HepG2 (cell line): Measurements from ENCODE around the gene PANK4. TPM values are rescaled to one million over a fixed set of nuclear protein-coding genes. Genes with fewer than 3 reads are reported as not detected.

Experiments
- ATAC-seq: fragments of 200-7000 bp; cut with Tn5 transposase; 3 replicates; pipeline ENCODE4 v1.9.1; 2020; ENCODE audit warnings: mild to moderate bottlenecking, moderate library complexity
- BruUV-seq: library from RNA; stranded (reverse); fragments of 400-500 nt; replicated peaks from 2 replicates; lab custom pipeline; 2021; lab: Mats Ljungman, UMichigan
- CTCF ChIA-PET: fragments of 300-600 bp; formaldehyde crosslinking; extraction: SDS; loops from one replicate; lab custom pipeline; 2021; ENCODE audit warnings: low total read pairs, inconsistent platforms, low intra/inter-chr PET ratio; lab: Yijun Ruan, JAX
- POLR2A ChIA-PET: fragments of 350-600 bp; sonication (Branson Sonifier 250); formaldehyde crosslinking; loops from one replicate; lab custom pipeline; 2020; ENCODE audit warnings: antibody characterized with exemption, inconsistent platforms; lab: Yijun Ruan, JAX
- DNase-seq: peaks from one replicate; pipeline ENCODE4 v3.0.0-alpha.2; 2015; ENCODE audit warnings: low spot score
- FAIRE-seq: peaks from 3 replicates; lab custom pipeline; 2011; peaks lifted over from hg19 to GRCh38; lab: Jason Lieb, UNC
- H2AFZ ChIP-seq: one replicate; pipeline ENCODE4 v1.6.1; 2011; ENCODE audit warnings: low read length, inconsistent platforms
- H3K27ac ChIP-seq: fragments of 300-600 bp; 3 replicates; pipeline ENCODE4 v1.8.0; 2011; ENCODE audit warnings: mixed run types, mild to moderate bottlenecking, mixed read lengths, low read length, inconsistent platforms; ENCODE audit not compliant: insufficient read depth; ENCODE audit errors: extremely low read length
- H3K27me3 ChIP-seq, 2 experiments: fragments of 200-600 bp in 1 of 2; 2 replicates in 1 of 2; 3 replicates in 1 of 2; pipeline versions ENCODE4 v1.6.0 to v1.8.0; 2011; ENCODE audit warnings: low read length in 2 of 2, mild to moderate bottlenecking in 2 of 2, moderate library complexity in 2 of 2, inconsistent platforms in 1 of 2; ENCODE audit not compliant: insufficient read depth in 2 of 2, control insufficient read depth in 1 of 2
- H3K36me3 ChIP-seq, 2 experiments: fragments of 200-600 bp in 1 of 2; replicated peaks in 1 of 2; 2 replicates in 1 of 2; 3 replicates in 1 of 2; pipeline versions ENCODE4 v1.5.1 to v1.8.0; 2011; ENCODE audit warnings: low read length in 2 of 2, inconsistent platforms in 1 of 2; ENCODE audit not compliant: insufficient read depth in 2 of 2, control insufficient read depth in 1 of 2
- H3K4me1 ChIP-seq: 2 replicates; pipeline ENCODE4 v1.5.1; 2012; ENCODE audit warnings: low read length, inconsistent platforms; ENCODE audit not compliant: insufficient read depth
- H3K4me2 ChIP-seq: 2 replicates; pipeline ENCODE4 v1.6.0; 2011; ENCODE audit warnings: low read depth, low read length, inconsistent platforms
- H3K4me3 ChIP-seq, 3 experiments: fragments of 200-600 bp in 1 of 3; sonication (generic), shearing (Covaris generic) in 1 of 3; replicated peaks in 1 of 3; 2 replicates each; pipeline ENCODE4 v1.5.1; 2011 to 2016; ENCODE audit warnings: low read length in 3 of 3, inconsistent platforms in 2 of 3, low read depth in 2 of 3, mild to moderate bottlenecking in 2 of 3, control low read depth in 1 of 3, mixed read lengths in 1 of 3; ENCODE audit not compliant: insufficient read depth in 1 of 3
- H3K79me2 ChIP-seq: one replicate; pipeline ENCODE4 v1.6.1; 2011; ENCODE audit warnings: low read length, inconsistent platforms; ENCODE audit not compliant: insufficient read depth
- H3K9ac ChIP-seq: 2 replicates; pipeline ENCODE4 v1.6.0; 2011; ENCODE audit warnings: mild to moderate bottlenecking, low read depth, low read length, inconsistent platforms; ENCODE audit not compliant: insufficient read depth
- H3K9me3 ChIP-seq: 2 replicates; pipeline ENCODE4 v1.5.1; 2012; ENCODE audit warnings: mild to moderate bottlenecking, low read length
- H4K20me1 ChIP-seq: 2 replicates; pipeline ENCODE4 v1.6.0; 2011; ENCODE audit warnings: inconsistent platforms, mild to moderate bottlenecking, low read length, moderate library complexity; ENCODE audit not compliant: insufficient read depth
- ADNP ChIP-seq: sonication (generic); formaldehyde crosslinking; IDR thresholded peaks from 2 replicates; pipeline ENCODE4 v1.4.0; 2020; ENCODE audit warnings: missing genetic modification reagents
- ARID2 ChIP-seq: sonication (generic); formaldehyde crosslinking; IDR thresholded peaks from 2 replicates; pipeline ENCODE4 v1.8.1; 2022; ENCODE audit warnings: mild to moderate bottlenecking, missing genetic modification reagents, borderline replicate concordance
- ELF1 ChIP-seq: sonication (generic); formaldehyde crosslinking; IDR thresholded peaks from 2 replicates; pipeline ENCODE4 v1.4.0; 2020; ENCODE audit warnings: missing genetic modification reagents
- HDAC1 ChIP-seq: sonication (generic); formaldehyde crosslinking; IDR thresholded peaks from 2 replicates; pipeline ENCODE4 v1.5.1; 2020; ENCODE audit warnings: mild to moderate bottlenecking, missing genetic modification reagents
- KDM2A ChIP-seq: sonication (generic); formaldehyde crosslinking; IDR thresholded peaks from 2 replicates; pipeline ENCODE4 v1.4.0; 2020; ENCODE audit warnings: low read depth, missing genetic modification reagents, borderline replicate concordance
- KDM3A ChIP-seq: IDR thresholded peaks from 2 replicates; pipeline ENCODE4 v1.6.1; 2018; ENCODE audit warnings: low read depth, missing compliant biosample characterization
- NBN ChIP-seq: fragments of 450-650 bp; conservative IDR thresholded peaks from 2 replicates; pipeline ENCODE4 v1.6.1; 2017
- PCBP2 ChIP-seq: fragments of 200-400 bp; formaldehyde crosslinking; optimal IDR thresholded peaks from 2 replicates; pipeline ENCODE3; 2018; ENCODE audit warnings: low read length, low read depth; ENCODE audit not compliant: poor library complexity, severe bottlenecking
- ZBTB21 ChIP-seq: sonication (generic); formaldehyde crosslinking; IDR thresholded peaks from 2 replicates; pipeline ENCODE4 v1.4.0; 2020; ENCODE audit warnings: missing genetic modification reagents
- ZC3H4 ChIP-seq: sonication (generic); formaldehyde crosslinking; IDR thresholded peaks from 2 replicates; pipeline ENCODE4 v1.4.0; 2020; ENCODE audit warnings: missing genetic modification reagents, borderline replicate concordance
- ZNF510 ChIP-seq: sonication (generic); formaldehyde crosslinking; IDR thresholded peaks from 2 replicates; pipeline ENCODE4 v1.4.0; 2020; ENCODE audit warnings: low read depth, mild to moderate bottlenecking, missing genetic modification reagents
- ZNF619 ChIP-seq: sonication (generic); formaldehyde crosslinking; IDR thresholded peaks from 2 replicates; pipeline ENCODE4 v1.4.0; 2020; ENCODE audit warnings: mild to moderate bottlenecking, missing genetic modification reagents
- ZSCAN21 ChIP-seq: sonication (generic); formaldehyde crosslinking; IDR thresholded peaks from 2 replicates; pipeline ENCODE4 v1.8.0; 2022; ENCODE audit warnings: mild to moderate bottlenecking, missing genetic modification reagents, moderate library complexity, borderline replicate concordance
- WGBS: methylation state at CpG from one replicate; pipeline ENCODE4 v1.1.6; 2017; ENCODE audit warnings: low lambda C conversion rate; 5-methylcytosine and 5-hydroxymethylcytosine counted together
- in situ Hi-C: cut with HindIII; loops from 2 replicates; pipeline ENCODE4 v1.10.0; 2017; ENCODE audit warnings: low pct_unique_long_range_greater_than_20kb; ENCODE audit not compliant: extremely low pct_ligation_motif_present
- intact Hi-C: fragments of 100-400 bp; cut with micrococcal nuclease; formaldehyde crosslinking; loops from one replicate; pipeline ENCODE4 v1.10.0; 2022; ENCODE audit not compliant: unreplicated experiment
- polyA plus RNA-seq, 8 experiments: library from polyadenylated mRNA; depleted of rRNA in 3 of 8; stranded (reverse) in 7 of 8; unstranded in 1 of 8; fragments of >200 nt; fragmentation: Illumina TruSeq in 4 of 8; extraction: Trizol in 4 of 8; gene quantifications; 2 replicates each; pipeline versions ENCODE4 v1.2.1 to v1.2.3, GENCODE V29; 2011 to 2016; ENCODE audit warnings: low read depth in 4 of 8, missing spikeins in 1 of 8, mixed read lengths in 1 of 8; ENCODE audit not compliant: insufficient read depth in 1 of 8
- total RNA-seq, 5 experiments: library from RNA; depleted of rRNA; stranded (reverse); fragments of >200 nt; fragmentation: Illumina TruSeq; extraction: Trizol; gene quantifications; 2 replicates each; pipeline ENCODE4 v1.2.3, GENCODE V29; 2016; ENCODE audit warnings: low read depth in 1 of 5
- TF ChIP-seq, protein P1 (sequence below): sonication (generic); formaldehyde crosslinking; IDR thresholded peaks from 2 replicates; pipeline ENCODE4; 2020; ENCODE audit warnings: missing genetic modification reagents, mild to moderate bottlenecking, borderline replicate concordance
- TF ChIP-seq, protein P2 (sequence below): IDR thresholded peaks from 2 replicates; pipeline ENCODE4 v1.6.1; 2012; ENCODE audit warnings: inconsistent platforms
- TF ChIP-seq, protein P3 (sequence below): IDR thresholded peaks from 2 replicates; pipeline ENCODE4 v1.6.1; 2012; ENCODE audit warnings: low read depth, low read length, improper control_type of control experiment
- TF ChIP-seq, protein P4 (sequence below): sonication (generic); formaldehyde crosslinking; IDR thresholded peaks from 2 replicates; pipeline ENCODE4 v1.4.0; 2020; ENCODE audit warnings: missing genetic modification reagents, mild to moderate bottlenecking, borderline replicate concordance

PANK4 gene
- total and polyA plus RNA-seq, 2 of the 13 experiments (the other 11 are each of a cell fraction or from before 2014, with no cell fraction given) = 17.4 to 19.3 TPM

DNA sequence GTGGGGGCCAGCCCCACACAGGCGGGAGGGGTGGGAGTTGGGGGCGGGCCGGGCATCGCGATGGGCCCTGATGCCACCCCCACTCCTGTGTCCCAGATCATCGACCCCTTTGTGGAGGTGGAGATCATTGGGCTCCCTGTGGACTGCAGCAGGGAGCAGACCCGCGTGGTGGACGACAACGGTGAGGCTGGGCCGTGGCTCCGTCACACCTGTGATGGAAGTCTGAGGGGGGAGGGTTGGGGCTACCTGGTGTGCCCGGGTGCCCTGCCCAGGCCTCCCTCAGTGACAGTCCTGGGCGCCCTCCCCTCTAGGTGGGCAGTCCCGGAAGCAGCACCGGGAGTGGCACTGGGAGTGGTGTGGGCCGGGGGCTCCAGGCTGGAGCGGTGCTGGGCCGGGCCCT lies 27.7 kb downstream of the PANK4 start:
- H3K9me3 ChIP-seq = no peaks in the 10 kb centered on the region

DNA sequence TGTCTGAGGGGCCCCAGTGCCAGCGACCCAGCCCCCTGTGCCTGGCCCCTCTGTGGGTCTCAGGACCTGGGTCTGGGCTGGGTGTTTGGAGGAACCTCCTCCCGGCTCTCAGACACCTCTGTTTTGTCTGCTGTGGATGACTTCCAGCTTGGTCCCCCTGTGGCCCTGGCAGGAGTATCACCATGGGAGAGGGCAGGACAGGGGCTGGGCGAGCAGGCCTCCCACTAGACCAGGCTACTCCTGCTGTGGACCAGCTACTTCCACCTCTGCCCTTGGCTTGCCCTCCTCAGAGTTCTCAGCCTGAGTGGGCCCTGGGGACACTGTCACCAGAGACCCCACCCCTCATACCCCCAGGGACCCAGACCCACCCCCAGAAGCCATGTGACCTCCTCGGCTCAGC lies 28.5 kb downstream of the PANK4 start:
- Histone ChIP-seq H3K4me1 (peaks cover 43% of the 10 kb centered on the region), H3K27ac (no peak overlapping the region), H2AFZ (no peak overlapping the region), H3K4me2 (no peak overlapping the region), H4K20me1 (no peaks in the 10 kb centered on the region), H3K36me3 (no peaks in the 10 kb centered on the region), H3K9ac (no peak overlapping the region), H3K4me3 (no peak overlapping the region; a peak in 1 of 6 replicates), H3K27me3 (peaks cover 30 to 64% of the 10 kb centered on the region in 2 experiments), H3K79me2 (no peaks in the 10 kb centered on the region), H3K9me3 (no peaks in the 10 kb centered on the region)
- ChIA-PET POLR2A (no interaction called here), CTCF (no interaction called here)
- BruUV-seq = no TSS peak
- FAIRE-seq = no peak
- DNase-seq = no peak
- in situ Hi-C loops = no loop called here
- ATAC-seq = no peak
- intact Hi-C loops = no loop called here
- 20% methylated on average over 1 of the region's 4 CpGs for WGBS
- TF ChIP-seq ARID2 (CRISPR knock-in tag) = no peak
- TF ChIP-seq, protein P1, sequence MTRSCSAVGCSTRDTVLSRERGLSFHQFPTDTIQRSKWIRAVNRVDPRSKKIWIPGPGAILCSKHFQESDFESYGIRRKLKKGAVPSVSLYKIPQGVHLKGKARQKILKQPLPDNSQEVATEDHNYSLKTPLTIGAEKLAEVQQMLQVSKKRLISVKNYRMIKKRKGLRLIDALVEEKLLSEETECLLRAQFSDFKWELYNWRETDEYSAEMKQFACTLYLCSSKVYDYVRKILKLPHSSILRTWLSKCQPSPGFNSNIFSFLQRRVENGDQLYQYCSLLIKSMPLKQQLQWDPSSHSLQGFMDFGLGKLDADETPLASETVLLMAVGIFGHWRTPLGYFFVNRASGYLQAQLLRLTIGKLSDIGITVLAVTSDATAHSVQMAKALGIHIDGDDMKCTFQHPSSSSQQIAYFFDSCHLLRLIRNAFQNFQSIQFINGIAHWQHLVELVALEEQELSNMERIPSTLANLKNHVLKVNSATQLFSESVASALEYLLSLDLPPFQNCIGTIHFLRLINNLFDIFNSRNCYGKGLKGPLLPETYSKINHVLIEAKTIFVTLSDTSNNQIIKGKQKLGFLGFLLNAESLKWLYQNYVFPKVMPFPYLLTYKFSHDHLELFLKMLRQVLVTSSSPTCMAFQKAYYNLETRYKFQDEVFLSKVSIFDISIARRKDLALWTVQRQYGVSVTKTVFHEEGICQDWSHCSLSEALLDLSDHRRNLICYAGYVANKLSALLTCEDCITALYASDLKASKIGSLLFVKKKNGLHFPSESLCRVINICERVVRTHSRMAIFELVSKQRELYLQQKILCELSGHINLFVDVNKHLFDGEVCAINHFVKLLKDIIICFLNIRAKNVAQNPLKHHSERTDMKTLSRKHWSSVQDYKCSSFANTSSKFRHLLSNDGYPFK = no peak
- TF ChIP-seq KDM2A (CRISPR knock-in tag) = no peak
- TF ChIP-seq HDAC1 (CRISPR knock-in tag) = no peak
- TF ChIP-seq, protein P2, sequence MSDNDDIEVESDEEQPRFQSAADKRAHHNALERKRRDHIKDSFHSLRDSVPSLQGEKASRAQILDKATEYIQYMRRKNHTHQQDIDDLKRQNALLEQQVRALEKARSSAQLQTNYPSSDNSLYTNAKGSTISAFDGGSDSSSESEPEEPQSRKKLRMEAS = no peak
- no peak for TF ChIP-seq ZNF619 (CRISPR knock-in tag)
- TF ChIP-seq ZC3H4 (CRISPR knock-in tag) = no peak
- TF ChIP-seq, protein P3, sequence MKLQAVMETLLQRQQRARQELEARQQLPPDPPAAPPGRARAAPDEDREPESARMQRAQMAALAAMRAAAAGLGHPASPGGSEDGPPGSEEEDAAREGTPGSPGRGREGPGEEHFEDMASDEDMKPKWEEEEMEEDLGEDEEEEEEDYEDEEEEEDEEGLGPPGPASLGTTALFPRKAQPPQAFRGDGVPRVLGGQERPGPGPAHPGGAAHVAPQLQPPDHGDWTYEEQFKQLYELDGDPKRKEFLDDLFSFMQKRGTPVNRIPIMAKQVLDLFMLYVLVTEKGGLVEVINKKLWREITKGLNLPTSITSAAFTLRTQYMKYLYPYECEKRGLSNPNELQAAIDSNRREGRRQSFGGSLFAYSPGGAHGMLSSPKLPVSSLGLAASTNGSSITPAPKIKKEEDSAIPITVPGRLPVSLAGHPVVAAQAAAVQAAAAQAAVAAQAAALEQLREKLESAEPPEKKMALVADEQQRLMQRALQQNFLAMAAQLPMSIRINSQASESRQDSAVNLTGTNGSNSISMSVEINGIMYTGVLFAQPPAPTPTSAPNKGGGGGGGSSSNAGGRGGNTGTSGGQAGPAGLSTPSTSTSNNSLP = no peak
- no peak for TF ChIP-seq KDM3A (CRISPR knock-in tag)

More for the DNA sequence above, 27.7 kb downstream of the PANK4 start:
- TF ChIP-seq, protein P4, sequence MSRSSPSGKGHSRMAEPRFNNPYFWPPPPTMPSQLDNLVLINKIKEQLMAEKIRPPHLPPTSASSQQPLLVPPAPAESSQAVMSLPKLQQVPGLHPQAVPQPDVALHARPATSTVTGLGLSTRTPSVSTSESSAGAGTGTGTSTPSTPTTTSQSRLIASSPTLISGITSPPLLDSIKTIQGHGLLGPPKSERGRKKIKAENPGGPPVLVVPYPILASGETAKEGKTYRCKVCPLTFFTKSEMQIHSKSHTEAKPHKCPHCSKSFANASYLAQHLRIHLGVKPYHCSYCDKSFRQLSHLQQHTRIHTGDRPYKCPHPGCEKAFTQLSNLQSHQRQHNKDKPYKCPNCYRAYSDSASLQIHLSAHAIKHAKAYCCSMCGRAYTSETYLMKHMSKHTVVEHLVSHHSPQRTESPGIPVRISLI (CRISPR knock-in tag) = no peak
- no peak for TF ChIP-seq ZNF510 (CRISPR knock-in tag)
- no peak for TF ChIP-seq ZBTB21
- no peak for TF ChIP-seq ADNP (CRISPR knock-in tag)
- no peak for TF ChIP-seq NBN
- no peak for TF ChIP-seq PCBP2
- TF ChIP-seq ELF1 (CRISPR knock-in tag) = no peak
- no peak for TF ChIP-seq ZSCAN21 (CRISPR knock-in tag)
- POLR2A ChIA-PET = no interaction called here
- intact Hi-C loops (no loop called here), in situ Hi-C loops (no loop called here)
- H4K20me1 ChIP-seq = no peaks in the 10 kb centered on the region
- H3K36me3 ChIP-seq = no peaks in the 10 kb centered on the region
- H3K79me2 ChIP-seq = no peaks in the 10 kb centered on the region
- H3K27ac ChIP-seq = no peak overlapping the region
- H3K4me1 ChIP-seq = peaks cover 43% of the 10 kb centered on the region
- ATAC-seq (no peak), FAIRE-seq (no peak), DNase-seq (no peak)
- H3K4me3 ChIP-seq = no peak overlapping the region
- H3K27me3 ChIP-seq = peaks cover 24 to 64% of the 10 kb centered on the region in 2 experiments
- CTCF ChIA-PET = no interaction called here
- H3K4me2 ChIP-seq = no peak overlapping the region
- H2AFZ ChIP-seq = no peak overlapping the region
- WGBS = 14% methylated on average over 5 of the region's 19 CpGs
- no peak overlapping the region for H3K9ac ChIP-seq
- BruUV-seq = no TSS peak
